HUES6 (cell line): ENCODE measurements around the gene CUL4A.

Experiments
- H3K27ac ChIP-seq: 2 replicates; pipeline ENCODE4 v1.7.0; 2013; ENCODE audit warnings: low read depth, mild to moderate bottlenecking, low read length, inconsistent platforms
- H3K27me3 ChIP-seq: 2 replicates; pipeline ENCODE4 v1.6.1; 2013; ENCODE audit warnings: low read length; ENCODE audit not compliant: control insufficient read depth, insufficient read depth
- H3K36me3 ChIP-seq: 2 replicates; pipeline ENCODE4 v1.6.1; 2013; ENCODE audit warnings: low read length; ENCODE audit not compliant: control insufficient read depth, insufficient read depth
- H3K4me1 ChIP-seq: 2 replicates; pipeline ENCODE4 v1.6.1; 2013; ENCODE audit warnings: low read length; ENCODE audit not compliant: control insufficient read depth, insufficient read depth
- H3K4me3 ChIP-seq: 2 replicates; pipeline ENCODE4 v1.5.1; 2013; ENCODE audit warnings: low read depth, low read length
- H3K9ac ChIP-seq: one replicate; pipeline ENCODE4 v1.6.1; 2013; ENCODE audit warnings: mild to moderate bottlenecking, low read length
- H3K9me3 ChIP-seq: 2 replicates; pipeline ENCODE4 v1.6.1; 2013; ENCODE audit warnings: low read depth, low read length; ENCODE audit not compliant: control insufficient read depth, insufficient read depth

Gene CUL4A

GRCh38 chr13:113168211-113168610 is 41.2 kb upstream of the CUL4A start:
- Histone ChIP-seq H3K4me3 (no peak overlapping the region), H3K36me3 (peaks cover 43% of the 10 kb centered on the region), H3K27me3 (peaks cover 5% of the 10 kb centered on the region; the same call in 1 of the 2 replicates), H3K9me3 (no peaks in the 10 kb centered on the region), H3K4me1 (peaks cover 5% of the 10 kb centered on the region; the same call in 1 of the 2 replicates), H3K27ac (no peak overlapping the region), H3K9ac (no peak overlapping the region)

GRCh38 chr13:113169277-113170272 is 39.8 kb upstream of the CUL4A start:
- Histone ChIP-seq H3K36me3 (peaks cover 53% of the 10 kb centered on the region), H3K9me3 (no peaks in the 10 kb centered on the region), H3K4me3 (no peak overlapping the region), H3K27ac (no peak overlapping the region), H3K27me3 (no peaks in the 10 kb centered on the region), H3K4me1 (peaks cover 5% of the 10 kb centered on the region; the same call in 1 of the 2 replicates), H3K9ac (no peak overlapping the region)

DNA sequence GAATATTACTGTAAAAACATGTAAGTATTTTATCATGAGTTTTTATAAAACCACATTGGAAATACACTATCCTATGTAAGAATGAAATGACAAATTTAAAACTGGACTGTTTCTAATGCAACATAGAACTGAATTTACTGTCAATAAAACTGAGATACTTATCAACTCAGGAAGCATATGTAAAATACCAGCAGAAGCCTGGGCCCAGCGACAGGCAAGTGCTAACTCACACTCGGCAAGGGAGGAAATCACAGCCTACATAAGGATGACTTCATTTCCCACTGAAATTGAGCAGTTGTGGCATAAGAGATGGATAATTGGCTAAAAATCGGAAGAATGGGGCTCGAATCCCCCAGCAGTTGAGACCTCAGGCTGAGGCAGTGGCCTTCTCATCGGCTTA is 38.9 kb upstream of the CUL4A start:
- H3K4me3 ChIP-seq: no peak overlapping the region
- H3K27ac ChIP-seq: no peak overlapping the region
- H3K4me1 ChIP-seq: peaks cover 5% of the 10 kb centered on the region; the same call in 1 of the 2 replicates
- H3K9ac ChIP-seq: no peak overlapping the region
- H3K36me3 ChIP-seq: peaks cover 63% of the 10 kb centered on the region
- no peaks in the 10 kb centered on the region for H3K27me3 ChIP-seq
- no peaks in the 10 kb centered on the region for H3K9me3 ChIP-seq

DNA sequence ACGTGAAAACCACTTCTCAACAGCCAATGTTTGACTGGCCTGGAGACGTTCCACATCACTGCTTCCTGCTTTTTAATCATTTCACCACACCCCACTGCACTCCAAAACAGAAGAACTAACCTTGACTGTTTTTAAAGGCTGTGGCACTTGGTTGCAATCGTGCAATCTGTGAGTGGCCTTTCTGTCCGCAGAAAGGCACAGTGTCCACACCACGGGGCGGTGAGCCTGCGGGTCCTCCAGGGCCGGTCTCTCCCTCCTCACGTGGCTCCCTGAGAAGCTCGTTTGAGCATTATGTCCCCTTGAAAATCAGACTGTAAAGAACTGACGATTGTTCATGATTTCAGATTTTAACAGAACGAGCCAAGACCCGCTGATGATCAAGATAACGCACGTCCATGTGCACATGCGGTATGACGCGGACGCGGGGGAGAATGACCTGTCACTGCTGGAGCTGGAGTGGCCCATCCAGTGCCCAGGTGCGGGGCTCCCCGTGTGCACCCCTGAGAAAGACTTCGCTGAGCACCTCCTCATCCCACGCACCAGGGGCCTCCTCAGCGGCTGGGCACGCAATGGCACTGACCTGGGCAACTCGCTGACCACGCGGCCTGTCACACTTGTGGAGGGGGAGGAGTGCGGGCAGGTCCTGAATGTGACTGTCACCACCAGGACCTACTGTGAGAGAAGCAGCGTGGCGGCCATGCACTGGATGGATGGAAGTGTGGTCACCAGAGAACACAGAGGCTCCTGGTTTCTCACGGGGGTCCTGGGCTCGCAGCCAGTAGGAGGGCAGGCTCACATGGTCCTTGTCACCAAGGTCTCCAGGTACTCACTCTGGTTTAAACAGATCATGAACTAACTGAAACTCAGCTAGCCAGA is 37.9 kb upstream of the CUL4A start:
- H3K36me3 ChIP-seq: peaks cover 72% of the 10 kb centered on the region
- H3K4me1 ChIP-seq: peaks cover 5% of the 10 kb centered on the region; the same call in 1 of the 2 replicates

GRCh38 chr13:113172419-113172926 is 36.9 kb upstream of the CUL4A start:
- Histone ChIP-seq H3K9ac (no peak overlapping the region), H3K36me3 (peaks cover 80% of the 10 kb centered on the region), H3K4me1 (peaks cover 5% of the 10 kb centered on the region; the same call in 1 of the 2 replicates), H3K27ac (no peak overlapping the region), H3K9me3 (no peaks in the 10 kb centered on the region), H3K27me3 (no peaks in the 10 kb centered on the region), H3K4me3 (no peak overlapping the region)

More for the DNA sequence above, 37.9 kb upstream of the CUL4A start:
- no peak overlapping the region for H3K9ac ChIP-seq
- H3K4me3 ChIP-seq: no peak overlapping the region
- H3K9me3 ChIP-seq: no peaks in the 10 kb centered on the region
- no peak overlapping the region for H3K27ac ChIP-seq
- H3K27me3 ChIP-seq: no peaks in the 10 kb centered on the region

GRCh38 chr13:113176280-113176679 is 33.1 kb upstream of the CUL4A start:
- peaks cover 4% of the 10 kb centered on the region; the same call in 1 of the 2 replicates for H3K4me1 ChIP-seq
- no peak overlapping the region for H3K9ac ChIP-seq
- no peaks in the 10 kb centered on the region for H3K9me3 ChIP-seq
- no peak overlapping the region for H3K4me3 ChIP-seq
- peaks cover 94% of the 10 kb centered on the region for H3K36me3 ChIP-seq
- no peaks in the 10 kb centered on the region for H3K27me3 ChIP-seq
- H3K27ac ChIP-seq: no peak overlapping the region

DNA sequence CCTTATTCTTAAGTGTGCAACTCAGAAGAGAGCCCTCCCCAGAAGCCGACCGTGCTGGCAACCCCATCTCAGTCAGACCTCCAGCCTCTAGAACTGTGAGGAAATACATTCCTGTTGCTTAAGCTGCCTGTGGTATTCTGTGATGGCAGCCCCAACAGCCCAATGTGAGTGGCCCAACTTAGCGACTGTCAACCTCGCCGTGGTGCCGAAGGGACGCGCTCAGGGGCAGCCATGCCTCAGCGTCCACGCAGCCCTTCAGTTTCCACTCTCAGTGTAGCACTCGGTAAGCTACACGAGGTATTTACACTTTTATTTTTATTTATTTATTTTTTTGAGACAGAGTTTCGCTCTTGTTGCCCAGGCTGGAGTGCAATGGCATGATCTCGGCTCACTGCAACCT is 32.6 kb upstream of the CUL4A start:
- H3K36me3 ChIP-seq: peaks cover 94% of the 10 kb centered on the region

DNA sequence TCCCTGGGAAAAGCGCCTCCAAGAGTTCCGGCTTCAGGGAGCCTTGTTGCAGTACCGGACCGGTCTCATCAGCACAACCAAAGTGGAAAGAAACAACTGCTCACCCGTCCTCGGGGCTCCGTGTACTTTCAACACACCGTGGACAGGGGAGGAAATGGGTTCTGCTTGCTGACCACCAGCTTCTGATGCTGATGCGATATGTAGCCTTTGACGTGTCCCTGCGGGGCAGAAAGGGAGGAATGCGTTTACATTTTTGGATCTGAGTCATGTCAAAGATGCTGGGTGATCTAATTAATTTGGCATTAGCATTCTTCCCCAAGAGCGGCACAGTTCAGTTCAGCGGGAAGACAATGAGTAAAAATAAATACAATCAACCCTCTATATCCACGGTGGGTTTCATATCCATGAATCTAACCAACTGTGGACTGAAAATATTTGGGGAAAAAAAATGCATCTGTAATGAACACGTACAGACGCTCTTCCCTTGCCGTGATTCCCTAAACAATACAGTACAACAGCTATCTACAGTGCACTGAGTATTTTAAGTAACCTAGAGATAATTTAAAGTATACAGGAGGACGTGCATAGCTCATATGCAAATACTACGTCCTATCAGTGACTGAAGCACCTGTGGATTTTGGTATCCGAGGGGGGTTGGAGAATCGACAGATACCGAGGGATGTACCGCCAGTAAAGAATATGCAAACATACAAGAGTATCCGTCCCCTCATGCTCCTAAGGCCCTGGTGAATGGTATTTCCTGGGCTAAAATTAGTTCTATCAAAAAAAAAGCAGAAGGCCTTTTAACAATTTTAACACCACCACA is 31.1 kb upstream of the CUL4A start:
- Histone ChIP-seq H3K36me3 (peaks cover 89% of the 10 kb centered on the region), H3K27ac (no peak overlapping the region), H3K9ac (no peak overlapping the region), H3K4me1 (peaks cover 4% of the 10 kb centered on the region; the same call in 1 of the 2 replicates), H3K4me3 (no peak overlapping the region), H3K9me3 (no peaks in the 10 kb centered on the region), H3K27me3 (no peaks in the 10 kb centered on the region)

More for the DNA sequence above, 32.6 kb upstream of the CUL4A start:
- H3K27ac ChIP-seq: no peak overlapping the region
- no peak overlapping the region for H3K4me3 ChIP-seq
- no peak overlapping the region for H3K9ac ChIP-seq
- H3K27me3 ChIP-seq: no peaks in the 10 kb centered on the region
- peaks cover 4% of the 10 kb centered on the region; the same call in 1 of the 2 replicates for H3K4me1 ChIP-seq
- H3K9me3 ChIP-seq: no peaks in the 10 kb centered on the region

DNA sequence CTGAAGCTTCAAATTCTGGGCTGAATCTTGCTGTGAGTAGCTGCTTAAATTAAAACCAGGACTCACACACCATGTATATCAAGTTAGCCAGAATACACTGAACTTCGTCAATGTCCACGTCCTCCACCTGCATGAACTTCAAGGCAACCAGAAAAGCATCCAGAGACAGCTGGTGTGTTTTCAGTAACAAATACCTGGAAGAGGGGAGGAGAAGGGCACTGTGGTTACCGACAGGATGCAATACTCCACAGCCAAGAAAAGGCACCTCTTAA is 30.6 kb upstream of the CUL4A start:
- peaks cover 90% of the 10 kb centered on the region for H3K36me3 ChIP-seq
- no peak overlapping the region for H3K4me3 ChIP-seq
- no peaks in the 10 kb centered on the region for H3K9me3 ChIP-seq
- peaks cover 4% of the 10 kb centered on the region; the same call in 1 of the 2 replicates for H3K4me1 ChIP-seq
- H3K9ac ChIP-seq: no peak overlapping the region
- no peaks in the 10 kb centered on the region for H3K27me3 ChIP-seq
- no peak overlapping the region for H3K27ac ChIP-seq
